Medulla oblongata (tissue), 1 donor: Measurements from ENCODE around the gene VSIG10L.

Source experiments
- DNase-seq: peaks from one replicate; pipeline ENCODE4 v3.0.0-alpha.2; 2015; ENCODE audit errors: extremely low spot score

Gene VSIG10L

DNA sequence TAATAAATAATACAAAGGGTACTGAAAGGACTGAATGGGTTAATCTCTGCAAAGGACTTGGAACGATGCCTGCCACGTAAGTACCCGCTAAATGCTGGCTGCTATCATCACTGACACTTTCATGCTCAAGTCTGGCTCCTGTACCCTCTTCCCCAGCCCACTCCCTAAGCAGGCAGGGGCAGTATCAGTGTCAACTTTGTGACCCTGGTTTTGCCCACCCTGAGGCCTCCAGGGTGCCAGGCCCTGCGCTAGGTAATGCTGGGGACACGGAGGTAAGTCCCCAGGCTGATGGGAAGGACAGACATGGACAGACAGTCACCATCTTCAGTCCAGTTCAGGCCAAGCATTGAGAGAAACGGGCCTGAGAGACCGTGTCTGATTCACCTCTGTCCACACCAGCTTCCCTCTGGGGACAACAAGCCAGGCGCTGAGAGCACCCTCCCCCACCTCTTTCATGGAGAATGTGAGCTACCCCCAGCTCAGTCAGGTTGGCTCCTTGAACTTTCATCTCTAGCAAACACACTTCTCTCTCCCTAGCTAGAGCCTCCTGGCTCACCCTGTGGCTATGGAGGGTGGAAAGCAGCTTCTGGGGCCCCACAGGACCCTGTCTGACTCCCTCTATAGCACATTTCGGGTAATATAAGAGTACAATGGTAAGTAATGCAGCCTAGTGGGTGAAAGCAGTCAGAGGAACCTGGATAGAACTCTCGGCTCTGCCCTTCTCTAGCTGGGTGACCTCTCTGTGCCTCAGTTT, 23.4 kb upstream of the VSIG10L start:
- DNase-seq = peak; percentile 49

DNA sequence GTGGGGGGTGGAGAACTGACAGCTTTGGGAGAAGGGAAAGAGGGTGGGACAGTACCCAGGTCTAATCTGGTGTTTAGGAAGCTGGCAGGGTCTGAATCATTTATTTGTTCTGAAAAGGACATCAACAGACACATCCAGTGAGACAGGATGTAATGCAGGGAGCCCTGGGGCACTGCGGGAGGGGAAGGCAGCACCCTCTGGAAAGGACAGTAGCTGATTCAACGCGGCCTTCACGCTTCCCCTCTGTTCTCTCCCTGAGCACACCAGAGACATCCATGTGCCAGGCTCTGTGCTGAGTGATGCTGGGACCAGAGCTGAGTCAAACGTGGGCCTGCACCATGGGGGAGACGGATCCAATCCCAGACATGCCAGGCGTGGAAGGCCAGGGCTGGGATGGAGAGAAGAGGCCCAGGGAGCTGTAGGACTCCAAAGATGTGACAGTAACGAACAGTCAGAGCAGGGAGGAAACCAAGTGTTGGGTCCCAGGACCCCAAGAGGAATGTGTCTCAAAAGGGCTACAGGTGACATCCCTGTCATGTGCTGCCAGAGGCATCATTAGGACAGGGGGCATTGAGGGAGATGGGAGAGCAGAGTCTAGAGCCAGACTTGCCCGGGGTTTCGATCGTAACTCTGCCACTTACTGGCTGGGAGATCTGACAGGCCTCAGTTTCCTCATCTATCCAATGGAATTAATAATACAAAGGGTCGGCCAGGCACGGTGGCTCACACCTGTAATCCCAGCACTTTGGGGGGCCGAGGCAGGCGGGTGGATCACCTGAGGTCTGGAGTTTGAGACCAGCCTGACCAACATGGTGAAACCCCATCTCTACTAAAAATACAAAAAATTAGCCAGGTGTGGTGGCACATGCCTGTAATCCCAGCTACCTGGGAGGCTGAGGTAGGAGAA, 22.5 kb upstream of the VSIG10L start:
- peak; percentile 61 for DNase-seq

DNA sequence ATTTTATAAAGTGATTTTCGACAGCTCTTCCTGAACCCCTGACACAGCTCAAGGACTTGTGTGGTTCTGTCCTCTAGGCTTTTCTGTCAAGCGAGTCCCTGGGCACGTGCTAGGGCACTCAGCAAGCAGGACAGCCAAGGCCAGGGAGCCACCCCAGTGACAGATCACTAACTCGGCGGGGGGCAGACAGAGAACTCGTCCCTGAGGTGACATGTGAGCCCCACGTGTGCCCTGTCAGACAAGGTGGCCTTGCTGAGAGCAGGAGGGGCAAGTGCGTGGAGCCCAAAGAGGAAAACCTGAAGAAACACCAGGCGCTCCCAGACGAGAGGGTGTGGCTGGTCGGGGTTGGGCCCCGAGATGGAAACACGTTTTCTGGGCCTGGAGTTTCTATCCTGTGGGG, 19.3 kb upstream of the VSIG10L start:
- no peak for DNase-seq

DNA sequence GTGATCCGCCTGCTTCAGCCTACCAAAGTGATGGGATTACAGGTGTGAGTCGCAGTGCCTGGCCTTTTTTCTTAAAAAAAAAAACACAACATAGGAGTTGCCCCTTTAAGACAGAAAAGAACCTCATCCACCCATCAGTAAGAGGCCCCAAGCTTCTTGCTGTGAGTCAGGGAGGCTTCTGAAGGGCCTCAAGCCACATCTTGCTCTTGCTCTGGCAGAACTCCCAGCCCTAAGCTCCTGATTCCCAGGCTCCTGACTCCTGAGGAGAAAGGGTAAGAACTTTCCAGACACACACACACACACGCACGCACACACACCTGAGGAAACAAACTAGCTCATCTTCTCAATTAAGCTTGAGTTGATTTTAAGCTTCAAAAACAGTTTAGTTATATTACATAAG, 17.4 kb upstream of the VSIG10L start:
- DNase-seq = peak; percentile 62

DNA sequence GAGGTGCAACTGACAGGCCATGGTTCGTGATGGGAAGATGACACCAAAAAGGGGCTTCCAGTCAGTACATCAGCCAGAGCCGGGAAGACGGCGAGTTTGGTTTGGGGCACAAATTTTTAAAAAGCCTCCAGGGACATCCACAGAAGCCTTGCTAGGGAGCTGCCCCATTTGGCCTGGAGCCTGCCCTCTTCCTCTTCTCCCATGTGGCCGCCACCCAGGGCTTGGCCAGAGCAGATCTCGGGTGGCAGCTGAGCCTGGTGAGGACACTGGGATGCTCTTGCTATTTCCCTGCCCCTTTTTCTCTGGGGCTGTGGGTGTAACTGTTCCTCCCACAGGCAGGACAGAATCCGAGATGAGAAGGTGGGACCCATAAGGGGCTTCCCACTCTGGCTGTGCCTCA, 16.0 kb upstream of the VSIG10L start:
- DNase-seq = no peak

DNA sequence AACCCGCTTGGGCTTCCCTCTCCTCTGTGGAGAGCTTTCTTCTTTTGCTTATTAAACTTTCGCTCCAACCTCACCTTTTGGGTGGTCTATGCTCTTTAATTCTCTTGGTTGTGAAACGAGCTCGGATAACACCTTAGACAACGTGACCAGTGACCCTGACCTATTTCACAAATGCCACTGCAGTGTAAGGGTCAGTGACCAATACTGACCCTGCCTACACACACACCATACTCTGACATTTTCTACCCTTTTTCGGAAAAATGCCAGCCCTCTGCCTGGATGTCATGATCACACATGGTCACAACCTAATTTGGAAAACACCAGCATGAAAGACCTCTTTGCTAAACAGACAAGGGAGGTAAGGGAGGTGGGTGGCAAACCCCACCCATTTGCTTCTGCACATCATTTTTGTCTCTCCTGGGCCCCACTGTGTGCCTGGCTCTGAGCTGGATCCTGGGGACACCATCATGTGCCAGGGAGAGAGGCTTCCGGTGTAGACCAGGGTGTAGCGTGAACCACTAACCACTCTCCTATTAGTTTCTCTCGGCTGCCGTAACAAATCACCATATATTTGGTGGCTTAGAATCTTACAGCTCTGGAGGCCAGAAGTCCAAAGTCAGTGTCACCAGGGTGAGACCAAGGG, 14.3 kb upstream of the VSIG10L start:
- DNase-seq = no peak

DNA sequence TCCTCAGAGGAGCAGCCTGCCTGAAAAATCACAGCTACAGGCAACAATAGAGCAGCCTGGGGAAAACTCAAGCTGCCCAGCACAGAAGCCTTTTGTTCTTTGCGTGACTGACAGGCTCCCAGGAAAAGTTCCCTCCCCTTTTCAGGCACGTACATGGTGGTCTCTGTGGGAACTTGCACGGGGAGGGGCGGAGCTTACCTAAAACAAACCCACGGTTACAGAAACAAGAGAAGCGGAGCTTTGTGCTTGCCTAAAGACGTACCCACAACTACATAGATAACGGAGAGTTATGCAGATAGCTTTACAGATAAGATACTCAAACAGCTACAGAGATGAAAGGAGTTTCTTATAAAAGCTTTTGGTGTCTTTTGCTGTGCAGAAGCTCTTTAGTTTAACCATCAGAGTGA, 12.8 kb upstream of the VSIG10L start:
- DNase-seq = peak; percentile 84

DNA sequence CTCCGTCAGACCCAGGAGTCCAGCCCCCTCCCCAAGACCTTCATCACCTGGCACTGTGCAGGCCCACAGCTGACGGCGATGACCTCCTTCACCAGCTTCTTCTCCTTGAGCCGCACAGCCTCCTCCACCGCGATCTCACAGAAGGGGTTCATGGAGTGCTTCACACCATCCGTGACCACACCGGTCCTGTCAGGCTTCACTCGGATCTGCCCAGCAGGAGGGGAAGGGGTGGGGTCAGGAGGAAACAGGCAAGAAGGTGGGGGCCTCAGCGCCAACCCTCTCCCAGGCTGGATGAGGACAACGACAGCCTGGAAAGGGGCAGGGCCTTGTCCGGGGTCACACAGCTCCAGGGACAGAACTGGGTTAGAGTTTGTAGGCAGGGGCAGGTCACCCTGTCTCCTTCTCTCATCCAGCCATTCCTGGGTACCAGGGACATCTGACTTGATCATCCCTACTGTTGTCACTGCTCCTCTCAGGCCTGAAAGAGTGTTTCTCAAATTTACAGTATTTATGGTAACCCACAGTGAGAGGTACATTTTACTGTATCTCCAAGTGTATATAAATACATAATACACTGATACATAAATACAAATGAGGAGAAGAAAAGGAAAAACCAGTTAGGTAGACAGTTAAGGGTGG, 12.3 kb upstream of the VSIG10L start:
- peak; percentile 24 for DNase-seq

DNA sequence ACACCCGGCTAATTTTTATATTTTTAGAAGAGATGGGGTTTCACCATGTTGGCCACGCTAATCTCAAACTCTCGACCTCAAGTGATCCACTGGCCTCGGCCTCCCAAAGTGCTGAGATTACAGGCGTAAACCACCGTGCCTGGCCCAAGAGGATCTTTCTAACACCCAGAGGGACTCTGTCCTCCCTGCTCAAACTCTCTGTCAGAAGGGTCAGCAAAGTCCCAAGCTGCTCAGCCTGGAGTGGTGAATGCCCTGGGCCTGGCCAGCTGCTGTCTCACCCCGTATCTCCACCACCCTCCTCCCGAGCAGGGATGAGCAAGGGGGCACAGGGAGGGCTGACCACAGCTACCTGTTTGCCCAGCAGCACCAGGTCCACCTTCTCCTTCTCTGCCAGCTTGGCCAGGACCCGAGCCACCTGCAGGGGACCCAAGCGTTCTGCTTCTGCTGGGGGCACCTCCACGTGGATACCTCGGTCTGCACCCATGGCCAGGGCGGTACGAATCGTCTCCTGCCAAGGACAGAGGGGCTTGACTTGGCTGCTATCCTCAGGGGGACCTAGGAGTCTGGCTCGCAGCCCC, 10.9 kb upstream of the VSIG10L start:
- DNase-seq = no peak

DNA sequence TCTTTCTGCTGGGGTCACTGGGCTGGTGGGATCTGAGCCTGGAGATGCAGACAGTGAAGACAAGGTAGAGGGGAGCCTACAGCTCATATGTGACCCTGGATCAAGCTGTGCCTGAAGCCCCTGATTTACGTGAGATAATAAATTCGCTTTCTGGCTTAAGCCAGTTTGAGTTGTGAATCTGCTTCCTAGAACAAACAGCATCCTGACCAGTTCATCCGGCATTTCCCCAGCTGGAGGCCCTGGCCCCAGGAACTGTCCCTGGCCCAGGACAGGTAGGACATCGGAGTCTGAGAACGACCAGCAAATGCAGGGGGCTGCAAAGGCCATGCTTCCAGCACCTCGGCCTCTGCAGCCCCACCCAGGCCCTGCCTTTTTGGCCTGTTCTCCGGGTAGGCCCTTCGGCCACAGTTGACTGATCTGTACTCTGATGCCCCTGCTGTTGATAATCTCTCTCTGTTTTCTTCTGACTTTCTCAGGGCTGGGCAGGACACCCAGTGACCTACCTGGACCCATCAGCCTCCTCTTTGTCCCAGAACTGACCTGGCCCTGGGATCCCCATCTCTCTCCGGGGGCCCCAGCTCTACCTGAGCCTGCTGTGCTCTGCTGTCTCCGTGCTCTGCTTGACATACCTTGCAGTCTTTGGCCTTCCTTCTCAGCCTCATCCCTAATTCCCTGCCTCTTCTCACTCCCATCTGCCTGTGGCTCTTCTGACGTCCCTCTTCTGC, 9.5 kb upstream of the VSIG10L start:
- no peak for DNase-seq

DNA sequence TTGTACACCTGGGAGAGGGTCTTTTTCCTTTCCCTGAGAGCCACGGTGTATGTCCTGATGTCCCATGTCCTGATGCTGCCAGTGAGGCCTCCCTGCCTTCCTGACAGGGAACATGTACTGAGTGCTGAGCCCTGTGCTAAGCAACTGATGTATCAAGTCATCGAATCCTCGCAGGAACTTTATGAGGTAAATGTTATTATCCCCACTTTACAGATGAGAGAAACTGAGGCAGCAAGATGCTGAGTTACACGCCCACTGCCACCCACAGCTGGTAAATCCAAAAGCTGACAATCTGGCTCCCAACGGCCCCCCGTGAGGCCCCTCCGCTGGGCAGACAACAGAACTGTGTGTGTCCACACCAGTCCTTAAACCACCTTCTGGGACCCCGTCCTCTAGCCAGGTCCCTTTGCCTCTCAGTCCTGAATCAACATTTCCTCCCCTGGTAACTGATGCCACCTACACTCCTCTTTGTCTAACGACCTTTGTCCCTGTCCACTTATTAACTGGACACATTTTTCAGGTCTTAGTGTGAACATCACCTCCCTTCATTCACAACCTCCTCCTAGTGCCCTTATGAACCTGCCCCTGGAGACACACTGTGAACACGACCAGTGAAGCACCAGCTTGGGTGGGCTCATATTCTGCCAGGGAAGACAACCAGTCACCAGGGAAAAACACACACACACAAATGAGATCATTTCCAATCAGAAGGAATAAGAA, 5.4 kb upstream of the VSIG10L start:
- no peak for DNase-seq

DNA sequence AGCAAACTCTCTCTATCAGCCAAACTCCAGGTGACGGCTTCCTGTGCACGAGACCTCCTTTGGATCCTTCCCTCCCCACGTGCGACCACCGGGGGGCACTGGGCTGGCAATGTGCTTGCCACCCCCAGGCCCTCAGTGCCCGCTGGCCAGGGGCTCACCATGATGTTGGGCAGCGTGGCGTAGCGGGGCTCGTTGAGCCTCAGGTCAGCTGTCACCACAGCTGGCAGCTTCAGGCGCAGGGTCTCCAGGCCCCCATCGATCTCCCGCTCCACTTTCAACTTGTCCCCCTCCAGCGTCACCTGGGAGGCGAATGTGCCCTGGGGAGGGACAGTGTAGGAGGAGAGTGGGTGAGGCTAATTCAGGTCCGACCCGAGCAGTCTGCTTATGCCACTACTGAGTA, 4.8 kb upstream of the VSIG10L start:
- DNase-seq = no peak

DNA sequence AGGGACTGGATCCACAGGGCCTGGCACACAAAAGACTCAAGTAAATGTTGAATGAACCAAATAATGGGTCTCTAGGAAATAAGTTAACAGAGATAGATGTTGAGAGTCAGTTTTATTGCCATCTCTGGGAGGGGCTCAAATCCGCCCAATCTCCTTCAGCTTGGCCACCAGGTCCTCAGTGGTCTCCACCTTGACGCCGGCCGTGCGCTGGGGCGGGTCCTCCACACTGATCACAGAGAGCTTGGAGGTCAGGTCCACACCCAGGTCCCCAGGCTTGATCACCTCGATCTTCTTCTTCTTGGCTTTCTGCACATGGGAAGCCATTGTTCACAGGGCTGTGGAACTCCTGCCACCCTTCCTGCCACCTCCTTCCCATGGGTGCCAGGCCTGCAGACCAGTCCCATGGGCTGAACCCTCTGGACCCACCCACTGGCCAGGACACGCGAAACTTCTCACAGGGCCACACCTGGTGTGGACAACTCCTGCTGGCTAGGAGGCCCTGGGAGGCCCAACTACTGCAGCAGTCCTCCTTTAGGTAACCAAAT, 3.2 kb upstream of the VSIG10L start:
- DNase-seq = no peak

DNA sequence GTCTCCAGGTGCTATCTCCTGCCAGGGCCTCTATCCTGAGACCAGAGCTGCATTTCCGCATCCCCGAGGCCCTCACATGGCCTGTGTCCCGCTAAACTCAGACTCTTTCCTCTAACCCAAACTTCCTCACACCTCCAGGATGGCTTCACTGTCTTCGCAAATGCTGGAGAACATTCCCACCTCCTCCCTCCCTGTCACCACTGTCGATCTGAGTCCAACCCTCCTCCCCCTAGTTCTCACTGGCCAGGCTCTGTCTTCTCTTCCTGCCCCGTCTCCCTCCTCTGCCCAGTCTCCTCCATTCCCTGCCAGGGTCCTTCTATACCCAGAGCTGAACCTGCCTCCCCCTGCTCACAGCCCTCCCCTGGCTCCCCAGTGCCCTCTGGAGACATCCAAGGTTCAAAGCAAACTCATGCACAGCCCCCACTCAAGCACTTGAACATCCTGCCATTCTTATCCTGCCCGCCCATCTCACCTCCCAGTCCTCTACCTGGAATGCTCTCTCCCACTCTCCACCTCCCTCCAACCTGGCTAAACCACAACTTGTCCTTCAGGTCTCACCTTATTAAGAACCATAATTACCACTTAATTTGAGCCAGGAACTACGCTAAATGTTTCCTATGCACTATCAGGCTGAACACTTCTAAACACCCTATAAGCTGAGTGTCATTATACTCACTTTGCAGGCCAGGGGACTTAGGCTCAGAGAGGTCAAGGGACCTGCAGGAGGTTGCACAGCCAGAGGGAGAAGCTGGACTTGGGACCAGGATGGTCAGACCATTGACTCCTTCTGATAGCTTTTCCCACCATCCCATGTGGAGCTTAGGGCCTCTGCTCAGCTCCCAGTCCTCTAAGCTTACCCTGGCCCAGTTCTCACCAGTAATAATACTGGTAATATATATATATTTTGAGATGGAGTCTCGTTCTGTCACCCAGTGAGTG, 961 bp upstream of the VSIG10L start:
- DNase-seq = no peak

DNA sequence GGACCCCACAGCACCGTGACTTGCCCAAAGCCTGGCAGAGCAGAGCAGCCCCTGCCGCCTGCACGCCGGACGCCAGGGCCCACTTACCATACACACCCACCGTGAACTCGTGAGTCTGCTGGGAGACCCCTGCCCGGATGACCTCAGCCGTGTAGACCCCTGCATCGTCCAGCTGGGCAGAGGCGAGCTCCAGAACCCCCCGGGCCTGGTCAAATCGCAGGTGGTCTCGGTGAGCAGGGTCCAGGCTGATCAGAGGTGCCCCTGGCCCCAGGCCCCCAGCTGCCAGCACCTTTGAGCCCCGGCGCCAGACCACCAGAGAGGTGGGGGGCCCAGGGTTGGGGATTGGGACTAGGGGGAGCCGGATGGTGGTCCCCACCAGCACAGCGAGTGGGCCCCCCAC, 873 bp downstream of the VSIG10L start:
- DNase-seq = no peak

DNA sequence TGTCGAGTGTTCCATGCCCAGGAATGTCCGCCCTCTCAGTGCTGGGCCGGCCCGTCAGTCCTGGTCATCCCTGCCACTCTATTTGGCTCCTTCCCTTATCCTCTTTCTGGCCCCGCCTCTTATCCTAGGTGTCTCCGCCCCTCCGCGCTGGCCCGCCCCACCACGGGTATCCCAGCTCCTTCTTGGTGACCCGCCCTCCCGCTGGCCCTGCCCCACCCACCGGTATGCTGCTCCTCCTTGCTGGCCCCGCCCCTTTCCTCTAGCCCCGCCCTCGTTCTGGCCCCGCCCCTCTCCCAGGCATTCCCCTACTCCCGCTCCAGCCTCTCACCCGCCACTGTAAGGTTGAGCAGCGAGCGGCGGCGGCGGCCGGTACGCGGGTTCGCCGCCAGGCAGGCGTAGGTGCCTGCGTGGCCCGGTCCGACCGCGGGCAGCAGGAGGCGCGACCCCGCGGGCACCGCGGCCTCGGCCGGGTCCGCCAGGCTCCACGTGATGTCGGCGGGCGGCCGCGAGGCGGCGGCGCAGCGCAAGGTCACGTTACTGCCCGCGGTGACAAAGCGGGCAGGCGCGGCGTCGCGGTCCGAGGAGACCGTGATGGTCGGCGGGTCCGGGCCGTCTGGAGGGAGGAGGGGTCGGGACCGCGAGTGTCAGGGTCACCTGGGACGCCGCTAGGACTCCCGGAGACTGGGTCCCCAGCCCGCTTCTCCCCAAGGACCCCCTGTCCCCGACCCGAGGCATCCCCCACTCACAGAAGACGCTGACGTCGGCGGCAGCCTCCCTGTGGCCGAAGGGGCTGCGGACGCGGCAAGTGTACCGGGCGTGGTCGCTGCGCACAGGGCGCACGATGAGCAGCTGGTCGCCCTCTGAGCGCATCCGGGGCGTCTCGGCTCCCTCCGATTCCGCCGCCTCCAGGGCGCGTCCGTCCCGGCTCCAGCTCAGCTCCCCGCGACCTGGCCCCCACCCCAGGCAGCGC, 2.0 kb downstream of the VSIG10L start:
- DNase-seq = peak; percentile 92

DNA sequence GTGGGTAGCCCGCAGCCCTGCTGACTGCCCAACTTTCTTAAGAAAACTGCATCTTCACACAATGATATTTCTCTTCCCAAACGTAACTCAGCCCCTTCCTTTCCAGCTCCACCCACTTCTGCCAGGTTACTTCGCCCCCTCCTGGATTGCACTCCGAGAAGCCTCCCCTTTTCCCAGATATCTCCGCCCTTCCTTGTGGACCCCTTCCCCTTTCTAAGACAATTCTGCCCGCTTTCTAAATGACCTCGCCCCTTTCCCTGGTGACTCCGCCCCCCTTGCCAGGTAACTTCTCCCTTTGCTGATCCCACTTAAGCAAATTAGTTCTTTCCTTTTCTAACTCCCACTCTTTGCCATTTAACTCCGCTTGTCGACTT, 2.6 kb downstream of the VSIG10L start:
- no peak for DNase-seq
